Activated CD4-positive, alpha-beta T cell treated with anti-CD3 and anti-CD28 coated beads for 48 hours (primary cell): Measurements from ENCODE around the gene CNTNAP2.
"Not testable (repeated sequence)": the region's sequence is repeated elsewhere in the genome, so short reads cannot be mapped to it uniquely, and the experiment has no call there.

Experiments used
- DNase-seq: peaks from one replicate; pipeline ENCODE4 v3.0.0-alpha.2; 2020

Gene CNTNAP2

DNA sequence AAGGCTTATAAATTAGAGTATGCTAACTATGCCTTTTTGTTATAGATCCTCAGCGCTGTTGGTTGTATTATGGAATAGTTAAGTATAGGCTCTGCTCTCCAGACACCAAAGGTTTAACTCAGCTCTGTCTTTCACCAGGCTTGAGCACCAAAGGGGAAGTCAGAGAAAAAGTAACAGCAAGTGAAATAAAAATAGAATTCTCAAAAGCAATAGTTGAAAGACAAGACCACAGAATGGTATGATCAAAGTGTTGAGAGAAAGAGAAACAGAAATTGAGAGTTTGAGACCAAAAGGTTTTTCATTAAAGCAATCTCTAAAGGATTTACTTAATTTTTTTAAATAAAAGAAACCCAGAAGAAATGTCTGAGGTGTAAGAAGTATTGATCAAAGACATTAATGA, 1944.1 kb downstream of the CNTNAP2 start:
- DNase-seq, result no peak

DNA sequence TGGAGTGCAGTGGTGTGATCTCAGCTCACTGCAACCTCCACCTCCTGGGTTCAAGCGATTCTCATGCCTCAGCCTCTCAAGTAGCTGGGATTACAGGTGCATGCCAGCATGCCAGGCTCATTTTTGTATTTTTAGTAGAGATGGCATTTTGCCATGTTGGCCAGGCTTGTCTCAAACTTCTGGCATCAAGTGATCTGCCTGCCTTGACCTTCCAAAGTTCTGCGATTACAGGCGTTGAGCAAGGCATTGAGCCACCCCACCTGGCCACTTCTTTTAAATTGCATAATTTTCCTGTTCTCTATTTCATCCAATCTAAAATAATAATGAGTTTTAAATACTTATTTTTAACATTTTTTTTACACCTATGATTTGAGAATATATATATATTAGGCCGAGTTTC, 1961.5 kb downstream of the CNTNAP2 start:
- DNase-seq, result not testable (repeated sequence)

DNA sequence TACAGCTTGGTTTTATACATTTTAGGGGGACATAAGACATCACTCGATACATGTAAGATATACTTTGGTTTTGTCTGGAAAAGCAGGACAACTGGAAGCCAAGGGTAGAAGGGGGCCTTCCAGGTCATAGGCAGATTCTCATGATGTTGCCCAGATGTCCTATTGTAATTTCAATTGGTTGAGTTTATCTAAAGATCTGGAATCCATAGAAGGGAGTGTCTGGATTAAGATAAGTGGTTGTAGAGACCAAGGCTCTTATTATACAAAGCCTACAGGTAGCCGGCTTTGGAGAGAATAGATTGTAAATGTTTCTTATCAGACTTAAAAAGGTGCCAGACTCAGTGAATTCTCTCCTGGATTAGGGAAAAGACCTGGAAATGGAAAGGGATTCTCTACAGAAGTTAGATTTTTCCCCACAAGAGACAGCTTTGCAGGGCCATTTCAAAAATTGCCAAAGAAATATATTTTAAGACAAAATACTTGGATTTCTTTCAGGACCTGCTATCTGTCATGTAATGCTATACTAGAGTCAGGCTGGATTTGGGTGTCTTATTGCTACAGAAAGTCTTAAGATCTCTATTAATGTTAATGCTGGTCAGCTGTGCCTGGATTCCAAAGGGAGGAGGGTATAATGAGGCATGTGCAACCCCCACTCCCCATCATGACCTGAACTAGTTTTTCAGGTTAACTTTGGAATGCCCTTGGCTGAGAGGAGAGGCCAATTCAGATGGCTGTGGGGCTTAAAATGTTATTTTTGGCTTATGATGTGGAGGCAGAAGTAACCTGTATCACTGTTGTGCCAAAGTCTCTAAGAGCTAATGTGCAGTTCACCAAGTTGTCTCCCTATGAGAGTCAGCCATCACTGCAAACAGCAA, 1962.8 kb downstream of the CNTNAP2 start:
- DNase-seq, result no peak

DNA sequence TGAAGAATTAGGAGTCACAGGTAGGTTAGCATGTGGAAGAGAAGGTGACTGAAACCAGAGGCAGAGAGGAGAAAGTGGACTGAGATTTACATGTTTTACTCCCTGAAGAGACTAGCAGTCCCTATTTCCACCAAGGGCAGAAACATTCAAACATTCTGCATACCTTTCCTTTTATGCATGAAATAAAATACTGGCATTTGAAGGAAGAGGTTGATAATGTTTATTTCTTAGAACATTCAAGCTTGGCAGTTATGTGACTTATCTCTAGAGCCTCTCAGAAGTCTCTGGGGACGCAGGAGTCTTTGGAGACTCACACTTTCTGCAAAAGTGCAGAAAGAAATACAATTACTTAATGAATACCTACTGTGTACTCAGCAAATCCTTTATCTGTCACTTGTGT, 1966.8 kb downstream of the CNTNAP2 start:
- no peak for DNase-seq

DNA sequence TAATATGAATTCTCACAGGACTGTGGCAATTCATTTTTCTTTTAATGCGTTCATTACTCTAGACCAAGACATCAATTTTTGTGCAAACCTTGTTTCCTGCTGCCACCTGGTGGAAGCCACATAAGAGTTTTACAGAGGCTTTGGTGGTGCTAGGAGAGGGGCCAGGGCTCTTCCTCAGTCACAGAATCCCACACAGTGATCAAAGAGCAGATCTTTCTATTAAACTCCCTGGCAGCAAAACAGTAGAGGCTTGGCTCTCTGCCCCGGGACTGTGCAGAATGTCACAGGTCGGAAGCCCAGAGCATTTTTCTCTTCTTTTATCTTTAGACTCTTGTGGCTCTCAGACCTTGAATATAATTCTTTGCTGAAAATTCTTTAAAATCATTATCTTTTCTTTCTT, 1967.5 kb downstream of the CNTNAP2 start:
- peak; percentile 30 for DNase-seq

DNA sequence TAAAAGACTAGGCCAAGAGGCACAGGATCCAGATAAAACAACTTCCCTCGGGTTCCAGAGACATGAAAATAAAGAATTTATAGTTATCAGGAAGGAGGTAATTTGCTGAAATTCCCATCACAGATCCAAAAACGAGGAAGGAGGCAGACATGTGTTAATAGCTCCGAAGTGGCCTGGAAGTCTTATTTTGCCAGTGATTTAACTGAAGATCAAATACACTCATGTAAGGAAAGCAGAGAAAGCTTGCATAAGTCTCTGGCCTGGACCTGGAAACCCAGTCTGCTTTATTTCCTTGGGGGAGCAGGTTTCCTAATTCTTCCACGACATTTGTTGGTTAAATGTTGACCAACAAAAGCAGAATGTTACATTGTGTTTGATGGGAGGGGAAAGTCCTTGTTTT, 1975.3 kb downstream of the CNTNAP2 start:
- DNase-seq, result no peak

DNA sequence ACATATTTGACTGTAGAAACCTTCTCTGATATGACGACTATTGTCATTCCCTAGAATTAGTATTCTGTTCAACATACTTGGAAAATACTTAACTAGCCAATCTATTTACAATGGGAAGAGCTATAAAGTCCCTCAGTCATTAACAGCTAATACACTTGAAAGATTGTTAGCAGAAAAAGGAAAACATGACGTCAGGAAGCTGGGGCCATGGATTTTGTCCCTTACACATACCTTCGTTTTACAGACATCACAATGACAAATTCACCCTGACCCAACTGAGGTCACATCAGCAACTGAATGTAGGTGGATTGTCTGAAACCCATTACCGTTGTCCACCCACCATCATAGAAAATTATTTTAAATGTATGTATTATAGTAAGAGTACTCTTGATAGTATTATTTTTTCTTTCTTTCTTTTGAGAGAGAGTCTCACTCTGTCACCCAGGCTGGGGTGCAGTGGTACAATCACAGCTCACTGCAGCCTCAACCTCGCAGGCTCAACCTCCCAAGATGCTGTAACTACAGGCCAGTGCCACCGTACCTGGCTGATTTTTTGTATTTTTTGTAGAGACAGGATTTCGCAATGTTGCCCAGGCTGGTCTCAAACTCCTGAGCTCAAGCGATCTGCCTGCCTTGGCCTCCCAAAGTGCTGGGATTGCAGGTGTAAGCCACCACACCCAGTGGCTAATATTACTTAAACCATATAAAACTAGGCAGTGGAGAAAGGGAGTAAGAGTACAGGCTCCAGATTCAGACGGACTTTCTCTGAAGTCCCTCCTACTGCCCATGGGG, 1977.0 kb downstream of the CNTNAP2 start:
- no peak for DNase-seq

DNA sequence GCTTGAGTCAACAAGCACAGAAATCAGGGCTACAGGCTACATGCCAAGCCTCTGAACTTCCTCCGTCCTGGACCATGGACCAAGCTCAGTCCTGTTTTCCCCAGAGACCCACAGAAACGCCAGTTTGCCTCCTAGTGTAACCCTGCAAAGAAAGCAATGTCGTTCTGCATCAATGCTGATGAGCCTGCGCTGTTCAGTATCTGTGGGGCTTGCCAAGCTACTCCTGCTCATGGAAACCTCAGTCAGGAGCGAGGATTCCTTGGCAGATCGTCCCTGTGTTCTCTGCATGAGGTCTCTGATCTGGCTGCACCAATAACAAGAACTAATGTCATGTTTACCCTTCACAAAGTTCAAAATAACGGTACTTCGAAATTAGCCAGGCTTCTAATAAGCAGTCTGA, 1978.5 kb downstream of the CNTNAP2 start:
- no peak for DNase-seq

DNA sequence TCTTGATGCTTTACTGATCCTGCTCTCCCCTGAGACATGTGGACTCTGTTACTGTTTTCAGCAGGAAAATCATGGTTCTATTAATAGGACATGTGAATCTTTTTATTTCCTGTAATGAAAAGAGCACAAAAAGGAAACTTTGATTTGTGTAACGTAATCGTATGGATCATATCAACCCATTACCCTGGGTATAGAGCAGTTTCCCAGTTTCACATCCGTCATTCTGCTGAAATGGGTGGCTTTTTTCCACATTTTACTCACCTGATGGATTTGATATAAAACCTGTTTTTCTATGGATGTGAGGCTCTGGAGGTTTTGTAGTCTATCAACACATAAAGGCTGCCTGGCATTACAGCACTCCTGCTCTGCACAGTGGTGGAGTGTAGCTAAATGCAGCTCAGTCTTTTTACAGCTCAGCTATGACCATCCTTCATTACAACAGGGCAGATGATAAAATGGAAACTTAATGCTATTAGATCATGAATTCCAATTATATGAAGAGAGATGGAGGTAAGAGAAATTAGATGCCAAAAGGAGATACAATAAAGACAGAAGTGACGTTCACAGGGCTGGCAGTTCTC, 1987.6 kb downstream of the CNTNAP2 start:
- DNase-seq, result no peak

DNA sequence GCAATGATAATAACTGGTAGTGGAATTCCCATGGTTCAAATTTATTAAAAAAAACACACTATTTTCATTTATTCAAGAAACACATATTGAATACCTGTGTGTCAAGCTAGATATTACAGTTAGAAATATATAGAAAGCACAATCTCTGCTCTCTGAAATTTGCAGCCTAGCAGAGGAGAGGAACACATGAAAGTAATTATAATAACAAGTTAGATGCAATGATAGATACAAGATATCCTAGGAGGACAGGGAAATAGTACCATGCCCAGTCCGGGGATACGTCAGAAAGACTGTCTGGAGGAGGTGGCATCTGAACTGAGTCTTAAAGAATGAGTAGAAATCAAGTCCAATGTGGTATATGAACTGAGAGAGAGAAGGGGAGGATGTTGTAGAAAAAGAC, 1988.3 kb downstream of the CNTNAP2 start:
- DNase-seq, result no peak

DNA sequence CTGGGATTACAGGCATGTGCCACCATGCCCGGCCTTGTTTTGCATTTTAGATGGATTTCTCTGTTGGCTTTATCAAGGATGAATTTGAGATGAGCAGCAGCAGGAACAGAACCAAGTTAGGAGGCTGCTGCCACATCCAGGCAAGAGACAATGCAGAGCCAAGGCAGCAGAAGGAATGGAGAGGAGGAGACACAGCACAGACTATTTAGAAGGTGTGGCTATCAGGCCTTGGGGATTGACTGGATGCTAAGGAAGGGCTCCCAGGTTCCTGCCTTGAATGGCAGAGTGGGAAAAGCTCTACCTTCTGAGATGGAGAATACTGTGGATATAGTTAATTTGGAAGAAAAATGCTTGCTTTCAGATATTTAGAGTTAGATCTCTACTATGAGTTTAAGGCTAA, 1989.3 kb downstream of the CNTNAP2 start:
- DNase-seq, result no peak

DNA sequence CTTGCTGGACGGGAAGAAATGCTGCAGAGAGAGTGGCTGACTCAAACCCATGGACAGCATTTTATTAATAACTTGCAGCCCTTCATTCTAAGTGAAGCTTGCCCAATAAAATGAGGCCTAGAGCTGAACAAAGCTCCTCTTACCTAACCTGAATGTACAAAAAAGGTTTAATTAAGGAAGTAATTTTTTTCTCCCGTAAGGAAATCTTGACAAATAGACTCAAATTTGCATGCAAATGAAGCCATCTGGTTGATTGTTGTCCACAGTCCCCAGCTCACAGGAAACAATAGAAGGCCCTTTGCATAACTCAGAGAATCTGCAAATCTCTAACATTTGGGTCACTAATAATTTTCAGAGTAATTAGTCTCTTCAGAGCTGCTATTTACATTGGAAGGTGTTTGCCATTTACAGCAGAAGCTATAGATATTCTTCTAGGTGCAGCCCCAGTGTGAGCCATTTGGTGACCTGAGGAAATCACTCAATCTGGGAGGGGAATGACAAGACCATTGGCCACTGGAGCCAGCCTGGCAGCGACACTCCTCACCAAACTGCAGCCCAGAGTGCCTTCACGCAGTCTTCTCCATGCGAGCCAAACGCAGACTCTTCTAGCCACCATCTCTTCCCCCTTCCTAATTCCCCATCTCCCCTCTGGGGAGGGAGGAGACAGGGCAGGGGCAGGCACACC, 1991.0 kb downstream of the CNTNAP2 start:
- no peak for DNase-seq

DNA sequence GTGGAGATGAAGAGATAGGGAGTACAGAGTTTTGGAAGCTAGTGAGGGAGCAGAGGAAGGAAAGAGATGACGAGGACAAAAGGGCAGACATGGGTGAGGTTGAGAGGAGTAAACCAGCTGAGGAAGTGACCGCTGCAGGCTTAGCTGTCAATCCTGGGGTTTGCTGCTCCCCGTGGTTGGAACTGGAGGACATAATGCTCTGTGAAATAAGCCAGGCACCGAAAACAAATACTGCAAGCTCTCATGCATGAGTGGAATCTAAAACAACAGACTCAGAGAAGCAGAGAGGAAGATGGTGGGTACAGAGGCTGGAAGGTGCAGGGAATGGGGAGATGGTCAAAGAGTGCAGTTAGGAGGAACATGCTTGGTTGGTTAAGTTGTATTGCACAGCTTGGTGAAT, 1991.8 kb downstream of the CNTNAP2 start:
- DNase-seq, result no peak

DNA sequence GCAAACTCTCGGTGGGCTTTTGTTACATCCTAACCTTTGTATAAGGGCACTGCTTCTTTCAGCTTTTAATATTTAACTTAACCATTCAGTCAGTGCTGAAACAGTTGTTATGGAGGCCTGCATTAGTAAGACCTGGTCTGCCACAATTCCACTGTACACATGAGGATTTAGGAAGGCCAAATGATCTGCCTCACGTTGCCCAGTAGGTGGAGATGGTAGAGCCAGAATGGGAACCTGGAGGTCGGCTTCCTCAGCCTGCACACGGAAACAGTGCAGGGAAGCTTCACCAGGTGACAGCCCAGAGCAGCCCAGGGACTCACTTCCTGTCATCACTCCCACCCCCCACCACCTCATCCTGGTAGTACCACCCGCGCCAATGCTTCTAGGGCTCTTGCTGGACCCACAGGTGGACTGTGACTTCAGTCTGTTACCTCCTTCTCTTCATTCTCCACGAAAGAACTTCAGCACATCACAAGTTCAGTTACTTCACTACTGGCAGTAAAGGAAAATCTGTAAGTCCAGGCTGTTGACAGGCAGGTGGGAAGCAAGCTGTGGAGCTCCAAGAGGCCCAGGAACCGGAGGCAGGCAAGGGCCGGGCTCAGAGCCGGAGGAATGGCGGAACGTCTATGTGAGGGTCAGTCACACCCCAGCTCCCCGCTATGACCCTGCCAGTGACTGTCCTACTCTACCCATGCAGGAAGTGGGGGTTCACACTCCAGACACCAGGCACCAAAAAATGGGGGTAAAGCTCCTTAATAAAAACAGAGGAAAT, 1993.7 kb downstream of the CNTNAP2 start:
- DNase-seq, result no peak

DNA sequence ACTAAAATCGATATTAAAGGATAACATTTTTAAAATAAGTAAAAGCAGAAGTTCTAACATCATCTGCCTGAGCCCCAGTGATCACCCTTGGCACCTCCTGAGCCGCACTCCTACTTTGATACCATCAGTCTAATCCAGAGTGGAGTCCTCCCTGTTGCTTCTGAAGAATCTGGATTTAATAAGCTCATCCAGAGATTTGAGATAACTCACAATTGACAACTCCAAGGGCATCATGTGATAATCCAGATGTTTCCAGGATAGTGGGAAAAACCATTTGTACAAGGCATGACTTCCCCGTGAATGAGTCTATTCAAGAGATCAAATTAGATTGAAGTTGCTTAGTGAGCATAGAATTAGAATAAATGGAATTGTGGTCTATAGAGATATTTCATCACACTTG, 1998.2 kb downstream of the CNTNAP2 start:
- DNase-seq, result no peak

DNA sequence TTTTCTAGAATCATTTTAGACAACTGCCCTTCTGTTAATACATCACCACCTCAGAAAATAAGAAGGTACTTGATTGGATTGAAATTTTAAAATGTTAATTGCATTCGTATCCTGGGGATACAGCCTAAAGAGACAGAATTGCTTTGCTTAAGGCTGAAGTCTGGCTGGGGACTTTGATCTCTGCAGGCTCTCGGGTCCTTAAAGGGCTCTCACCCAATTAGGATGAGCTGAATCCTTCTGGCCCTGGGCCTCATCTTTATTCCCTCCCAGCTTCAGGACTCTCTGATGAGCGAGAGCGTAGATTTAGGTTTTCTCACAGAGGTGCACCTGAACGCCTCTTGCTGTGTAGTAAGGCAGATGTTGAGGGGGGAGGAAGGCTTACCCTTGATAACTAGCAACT, 1998.7 kb downstream of the CNTNAP2 start:
- DNase-seq, result no peak

DNA sequence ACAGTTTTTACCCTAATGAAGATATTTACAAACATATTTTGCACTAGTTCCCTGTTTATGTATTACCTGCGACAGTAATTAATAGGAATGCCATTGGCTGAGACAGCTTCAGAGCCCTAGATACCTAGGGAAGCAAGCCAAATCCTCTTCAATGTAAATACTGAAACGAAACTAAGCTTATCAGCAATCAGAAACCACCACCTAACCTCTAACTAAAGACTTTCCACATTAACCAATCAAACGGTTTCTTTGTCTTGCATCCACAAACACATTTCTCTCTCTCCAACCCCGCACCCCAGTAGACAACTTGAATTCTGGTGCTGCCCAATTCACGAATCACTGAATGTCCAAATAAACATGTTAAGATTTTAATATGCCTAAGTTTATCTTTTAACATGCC, 1999.6 kb downstream of the CNTNAP2 start:
- no peak for DNase-seq

DNA sequence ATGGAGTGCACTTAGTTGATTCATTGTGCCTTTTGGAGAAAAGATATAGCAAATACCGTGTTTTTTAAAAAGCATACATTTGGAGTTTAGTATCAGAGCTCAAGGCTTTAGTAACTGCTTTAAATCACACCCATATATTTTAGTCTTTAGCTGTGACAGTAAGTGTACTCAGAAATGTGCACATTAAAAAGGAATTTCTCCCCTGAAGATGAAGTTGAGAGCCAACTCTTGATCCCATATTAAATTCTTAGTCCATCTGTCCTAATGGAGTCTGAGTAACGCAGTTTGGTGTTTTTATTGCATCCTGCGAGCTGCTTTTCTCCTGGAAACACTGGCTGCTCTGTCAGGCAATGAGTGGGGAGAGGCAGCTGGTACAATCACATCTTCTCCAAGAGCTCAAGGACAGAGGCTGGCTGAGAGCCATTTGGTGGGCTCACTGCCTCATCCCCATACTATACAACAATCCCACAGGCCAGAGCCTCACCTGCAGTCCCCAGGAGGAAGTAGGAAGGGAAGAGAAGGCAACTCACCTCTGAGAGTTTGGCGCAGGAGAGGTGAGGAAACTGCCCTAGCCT, 2000.3 kb downstream of the CNTNAP2 start:
- no peak for DNase-seq

DNA sequence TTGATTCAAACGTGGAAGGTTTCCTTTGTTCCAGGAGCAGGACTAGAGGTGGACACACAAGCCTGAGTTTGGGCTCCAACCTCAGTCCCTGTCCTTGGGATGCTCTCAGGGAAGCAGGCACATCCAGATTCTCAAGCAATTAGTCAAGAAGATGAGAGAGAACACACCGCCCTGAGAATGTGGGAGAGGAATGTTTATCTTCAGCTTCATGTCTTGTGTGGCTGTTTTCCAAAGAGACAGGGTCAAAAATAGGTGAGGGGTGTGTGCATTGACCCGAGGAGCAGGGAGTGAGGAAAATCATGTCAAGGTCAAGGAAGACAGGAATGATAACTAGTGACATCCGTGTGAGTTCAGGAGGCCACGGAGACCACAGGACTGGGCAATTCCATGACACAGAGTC, 2001.8 kb downstream of the CNTNAP2 start:
- no peak for DNase-seq

DNA sequence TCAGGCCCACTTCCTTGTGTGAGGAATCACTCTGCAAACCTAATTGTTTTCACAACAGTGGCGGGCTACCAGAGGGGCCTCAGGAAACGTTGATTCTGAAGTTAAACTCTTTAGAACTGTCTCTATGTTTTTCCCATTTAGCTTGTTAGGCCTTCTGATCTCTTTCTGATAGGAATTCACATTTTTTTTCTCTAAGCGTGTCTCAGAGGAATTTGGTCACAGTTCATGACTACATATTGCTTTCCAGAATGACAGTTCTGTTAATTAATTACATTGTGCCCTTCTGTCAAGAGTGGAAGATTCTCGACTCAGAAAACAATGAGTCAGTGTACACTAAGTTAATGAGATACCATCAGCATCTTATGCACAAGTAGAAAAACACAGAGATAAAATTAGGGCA, 2004.8 kb downstream of the CNTNAP2 start:
- DNase-seq, result no peak

DNA sequence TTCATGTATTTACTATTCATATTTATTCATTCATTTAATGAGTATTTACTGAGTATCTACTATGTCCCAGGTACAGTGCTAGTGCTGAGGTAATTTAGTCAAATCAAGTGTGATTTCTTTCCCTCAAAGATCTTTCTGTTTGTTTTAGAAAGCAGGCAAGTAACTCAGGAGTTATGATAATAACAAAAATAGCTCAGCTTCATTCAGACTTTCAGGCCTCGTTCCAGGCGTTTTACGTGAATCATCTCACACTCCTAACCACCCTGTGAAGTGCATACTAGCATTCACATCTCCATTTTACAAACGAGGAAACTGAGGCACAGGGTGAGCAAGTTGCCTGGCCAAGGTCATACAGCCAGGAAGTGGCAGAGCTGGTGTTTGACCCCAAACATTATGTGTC, 2005.2 kb downstream of the CNTNAP2 start:
- DNase-seq, result no peak

DNA sequence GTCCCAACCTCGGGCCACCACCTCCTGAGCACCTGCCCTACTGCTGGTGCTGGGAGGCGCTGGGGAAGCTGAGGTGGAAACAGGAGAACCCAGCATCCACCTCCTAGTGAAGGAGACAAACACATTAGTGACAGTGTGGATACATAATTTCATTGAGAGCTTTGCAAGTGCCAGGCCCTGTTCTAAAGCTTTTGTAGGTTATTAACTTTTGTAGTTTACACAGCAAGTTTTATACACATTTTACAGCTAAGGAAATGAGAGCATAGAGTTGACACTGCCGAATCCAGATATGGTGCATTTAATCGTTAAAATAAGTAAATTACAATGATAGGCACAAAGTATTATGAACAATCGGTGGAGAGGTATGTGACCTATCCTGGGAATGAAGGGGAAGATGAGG, 2007.9 kb downstream of the CNTNAP2 start:
- no peak for DNase-seq
